Measurements from ENCODE around the gene NAA50.

NAA50 gene

GRCh38 chr3:113731694-113732093 lies 14.4 kb downstream of the NAA50 start:
- Histone ChIP-seq H2AK5ac (ENCODE audit: low read length, severe bottlenecking) (no peak overlapping the region), H3K4ac (ENCODE audit: low read depth in 1 of 2, low read length in 2 of 2) (no peak overlapping the region), H3K4me3 (ENCODE audit: insufficient read depth in 1 of 2, low read depth in 1 of 2, low read length in 2 of 2) (no peak overlapping the region), H2BK120ac (ENCODE audit: low read depth, low read length) (no peak overlapping the region), H2BK5ac (ENCODE audit: low read depth, low read length, poor library complexity, severe bottlenecking) (no peak overlapping the region), H4K8ac (ENCODE audit: low read length) (no peak overlapping the region), H2BK12ac (ENCODE audit: low read length in 2 of 2) (no peak overlapping the region), H3K36me3 (ENCODE audit: control insufficient read depth in 1 of 2, insufficient read depth in 2 of 2, low read depth in 1 of 2, low read length in 2 of 2) (peaks cover 9 to 37% of the 10 kb centered on the region in 2 experiments), H3K23ac (ENCODE audit: low read length in 2 of 2) (no peak overlapping the region), H3K4me1 (ENCODE audit: control insufficient read depth, insufficient read depth, low read depth, low read length) (no peaks in the 10 kb centered on the region), H3K27ac (ENCODE audit: low read length, poor library complexity, severe bottlenecking) (no peak overlapping the region), H3K9me3 (ENCODE audit: control insufficient read depth, low read length) (no peaks in the 10 kb centered on the region), H4K91ac (ENCODE audit: low read length) (no peak overlapping the region), H3K4me2 (ENCODE audit: low read length, poor library complexity, severe bottlenecking) (no peak overlapping the region), H3K9ac (ENCODE audit: low read length) (no peak overlapping the region), H3K27me3 (ENCODE audit: control insufficient read depth in 1 of 2, insufficient read depth in 1 of 2, low read length in 2 of 2) (no peaks in the 10 kb centered on the region), H3K18ac (ENCODE audit: low read depth in 1 of 2, low read length in 2 of 2) (no peak overlapping the region), H2AFZ (ENCODE audit: low read depth, low read length) (no peak overlapping the region), H3K79me1 (replicated peaks; ENCODE audit: low read length, poor library complexity, severe bottlenecking) (peaks cover 4% of the 10 kb centered on the region), H2BK15ac (ENCODE audit: low read depth, poor library complexity, severe bottlenecking) (no peak overlapping the region), H3K14ac (ENCODE audit: low read length in 2 of 2) (no peak overlapping the region)
- WGBS, result 93% methylated on average over 3 of the region's 4 CpGs
- no peak for DNase-seq

DNA sequence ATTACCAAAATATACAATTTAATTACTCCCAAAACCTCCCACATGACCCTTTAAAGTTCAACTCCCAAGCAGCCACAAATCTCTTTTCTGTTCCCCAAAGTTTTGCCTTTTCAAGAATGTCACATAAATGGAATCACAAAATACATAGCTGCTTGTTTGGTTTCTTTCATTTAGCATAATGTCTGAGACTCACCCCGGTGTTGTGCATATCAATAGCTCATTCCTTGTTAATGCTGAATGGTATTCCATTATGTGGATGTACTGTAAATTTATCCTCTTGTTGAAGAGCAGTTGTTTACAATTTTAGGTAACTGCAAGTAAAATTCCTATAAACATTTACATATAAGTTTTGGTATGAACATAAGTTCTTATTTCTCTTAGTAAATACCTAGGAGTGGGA lies 15.5 kb downstream of the NAA50 start:
- Histone ChIP-seq H3K23ac (ENCODE audit: low read length in 2 of 2) (no peak overlapping the region), H3K14ac (ENCODE audit: low read length in 2 of 2) (no peak overlapping the region), H3K18ac (ENCODE audit: low read depth in 1 of 2, low read length in 2 of 2) (no peak overlapping the region), H3K4me3 (ENCODE audit: insufficient read depth in 1 of 2, low read depth in 1 of 2, low read length in 2 of 2) (no peak overlapping the region), H2BK15ac (ENCODE audit: low read depth, poor library complexity, severe bottlenecking) (no peak overlapping the region), H3K4me2 (ENCODE audit: low read length, poor library complexity, severe bottlenecking) (no peak overlapping the region), H2AK5ac (ENCODE audit: low read length, severe bottlenecking) (no peak overlapping the region), H3K36me3 (ENCODE audit: control insufficient read depth in 1 of 2, insufficient read depth in 2 of 2, low read depth in 1 of 2, low read length in 2 of 2) (peaks cover 9 to 39% of the 10 kb centered on the region in 2 experiments), H2AFZ (ENCODE audit: low read depth, low read length) (no peak overlapping the region), H3K27me3 (ENCODE audit: control insufficient read depth in 1 of 2, insufficient read depth in 1 of 2, low read length in 2 of 2) (no peaks in the 10 kb centered on the region), H4K91ac (ENCODE audit: low read length) (no peak overlapping the region), H2BK5ac (ENCODE audit: low read depth, low read length, poor library complexity, severe bottlenecking) (no peak overlapping the region), H3K4me1 (ENCODE audit: control insufficient read depth, insufficient read depth, low read depth, low read length) (no peaks in the 10 kb centered on the region), H4K8ac (ENCODE audit: low read length) (no peak overlapping the region), H3K27ac (ENCODE audit: low read length, poor library complexity, severe bottlenecking) (no peak overlapping the region), H3K9ac (ENCODE audit: low read length) (no peak overlapping the region), H3K9me3 (ENCODE audit: control insufficient read depth, low read length) (no peaks in the 10 kb centered on the region), H2BK120ac (ENCODE audit: low read depth, low read length) (no peak overlapping the region), H3K79me1 (replicated peaks; ENCODE audit: low read length, poor library complexity, severe bottlenecking) (peaks cover 4% of the 10 kb centered on the region), H3K4ac (ENCODE audit: low read depth in 1 of 2, low read length in 2 of 2) (no peak overlapping the region), H2BK12ac (ENCODE audit: low read length in 2 of 2) (no peak overlapping the region)
- 83% methylated on average over 1 of the region's 1 CpG for WGBS
- DNase-seq, result no peak

DNA sequence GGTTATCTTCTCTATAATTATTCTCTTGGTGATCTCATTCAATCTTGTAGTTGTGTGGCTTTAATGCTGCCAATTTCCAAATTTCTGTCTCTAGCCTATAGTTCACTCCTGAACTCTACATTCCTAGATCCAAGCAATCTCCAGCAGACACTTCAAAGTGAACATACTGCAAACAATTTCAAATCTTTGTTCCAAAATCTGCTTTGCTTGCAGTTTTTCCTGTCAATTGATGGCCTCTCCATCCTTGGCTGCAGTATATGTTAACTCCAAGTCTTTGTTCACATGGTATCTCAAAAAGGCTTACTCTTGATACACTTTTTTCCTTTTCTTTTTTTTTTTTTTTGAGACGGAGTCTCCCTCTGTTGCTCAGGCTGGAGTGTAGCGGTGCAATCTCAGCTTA lies 17.4 kb downstream of the NAA50 start:
- no peak overlapping the region for H2AFZ ChIP-seq (ENCODE audit: low read depth, low read length)
- peaks cover 8% of the 10 kb centered on the region for H3K79me1 ChIP-seq (replicated peaks; ENCODE audit: low read length, poor library complexity, severe bottlenecking)
- no peak overlapping the region for H2BK12ac ChIP-seq (ENCODE audit: low read length in 2 of 2)
- H3K18ac ChIP-seq (ENCODE audit: low read depth in 1 of 2, low read length in 2 of 2), result no peak overlapping the region
- H3K27me3 ChIP-seq (ENCODE audit: control insufficient read depth in 1 of 2, insufficient read depth in 1 of 2, low read length in 2 of 2), result no peaks in the 10 kb centered on the region
- H3K9me3 ChIP-seq (ENCODE audit: control insufficient read depth, low read length), result no peaks in the 10 kb centered on the region
- H3K23ac ChIP-seq (ENCODE audit: low read length in 2 of 2), result no peak overlapping the region
- 85% methylated on average over 2 of the region's 2 CpGs for WGBS
- no peak overlapping the region for H2BK120ac ChIP-seq (ENCODE audit: low read depth, low read length)
- H4K8ac ChIP-seq (ENCODE audit: low read length), result no peak overlapping the region
- no peaks in the 10 kb centered on the region for H3K4me1 ChIP-seq (ENCODE audit: control insufficient read depth, insufficient read depth, low read depth, low read length)
- H4K91ac ChIP-seq (ENCODE audit: low read length), result no peak overlapping the region
- H3K9ac ChIP-seq (ENCODE audit: low read length), result no peak overlapping the region
- no peak for DNase-seq
- H3K36me3 ChIP-seq (ENCODE audit: control insufficient read depth in 1 of 2, insufficient read depth in 2 of 2, low read depth in 1 of 2, low read length in 2 of 2), result peaks cover 9 to 55% of the 10 kb centered on the region in 2 experiments
- H2BK5ac ChIP-seq (ENCODE audit: low read depth, low read length, poor library complexity, severe bottlenecking), result no peak overlapping the region
- H2AK5ac ChIP-seq (ENCODE audit: low read length, severe bottlenecking), result no peak overlapping the region
- H3K4ac ChIP-seq (ENCODE audit: low read depth in 1 of 2, low read length in 2 of 2), result no peak overlapping the region
- H3K14ac ChIP-seq (ENCODE audit: low read length in 2 of 2), result no peak overlapping the region
- no peak overlapping the region for H3K4me2 ChIP-seq (ENCODE audit: low read length, poor library complexity, severe bottlenecking)
- H3K27ac ChIP-seq (ENCODE audit: low read length, poor library complexity, severe bottlenecking), result no peak overlapping the region
- H2BK15ac ChIP-seq (ENCODE audit: low read depth, poor library complexity, severe bottlenecking), result no peak overlapping the region
- no peak overlapping the region for H3K4me3 ChIP-seq (ENCODE audit: insufficient read depth in 1 of 2, low read depth in 1 of 2, low read length in 2 of 2)

- H3K4me3 ChIP-seq (ENCODE audit: insufficient read depth in 1 of 2, low read depth in 1 of 2, low read length in 2 of 2), result no peak overlapping the region
- no peak overlapping the region for H2AK5ac ChIP-seq (ENCODE audit: low read length, severe bottlenecking)
- no peak overlapping the region for H3K9ac ChIP-seq (ENCODE audit: low read length)
- H4K8ac ChIP-seq (ENCODE audit: low read length), result no peak overlapping the region
- 94% methylated on average over 2 of the region's 3 CpGs for WGBS
- H4K91ac ChIP-seq (ENCODE audit: low read length), result no peak overlapping the region
- no peak overlapping the region for H2AFZ ChIP-seq (ENCODE audit: low read depth, low read length)
- H3K9me3 ChIP-seq (ENCODE audit: control insufficient read depth, low read length), result no peaks in the 10 kb centered on the region
- no peaks in the 10 kb centered on the region for H3K27me3 ChIP-seq (ENCODE audit: control insufficient read depth in 1 of 2, insufficient read depth in 1 of 2, low read length in 2 of 2)
- no peak overlapping the region for H2BK120ac ChIP-seq (ENCODE audit: low read depth, low read length)
- no peak overlapping the region for H3K4ac ChIP-seq (ENCODE audit: low read depth in 1 of 2, low read length in 2 of 2)
- no peak overlapping the region for H3K14ac ChIP-seq (ENCODE audit: low read length in 2 of 2)
- no peak overlapping the region for H3K23ac ChIP-seq (ENCODE audit: low read length in 2 of 2)
- no peaks in the 10 kb centered on the region for H3K4me1 ChIP-seq (ENCODE audit: control insufficient read depth, insufficient read depth, low read depth, low read length)
- peaks cover 6% of the 10 kb centered on the region for H3K79me1 ChIP-seq (replicated peaks; ENCODE audit: low read length, poor library complexity, severe bottlenecking)
- no peak for DNase-seq
- H2BK15ac ChIP-seq (ENCODE audit: low read depth, poor library complexity, severe bottlenecking), result no peak overlapping the region
- peaks cover 3 to 74% of the 10 kb centered on the region in 2 experiments for H3K36me3 ChIP-seq (ENCODE audit: control insufficient read depth in 1 of 2, insufficient read depth in 2 of 2, low read depth in 1 of 2, low read length in 2 of 2)
- H3K18ac ChIP-seq (ENCODE audit: low read depth in 1 of 2, low read length in 2 of 2), result no peak overlapping the region
- no peak overlapping the region for H3K4me2 ChIP-seq (ENCODE audit: low read length, poor library complexity, severe bottlenecking)
- H2BK5ac ChIP-seq (ENCODE audit: low read depth, low read length, poor library complexity, severe bottlenecking), result no peak overlapping the region
- no peak overlapping the region for H2BK12ac ChIP-seq (ENCODE audit: low read length in 2 of 2)
- H3K27ac ChIP-seq (ENCODE audit: low read length, poor library complexity, severe bottlenecking), result no peak overlapping the region
Observed at GRCh38 chr3:113721636-113722035, 24.4 kb downstream of the NAA50 start.
